ENCODE results near the gene SLC51A. TPM values are rescaled to one million over a fixed set of nuclear protein-coding genes. Genes with fewer than 3 reads are reported as not detected.

SLC51A gene
- total and polyA plus RNA-seq, 2 donors (not counting 1 experiment from before 2014, with no cell fraction given), result not detected

- Histone ChIP-seq H3K9ac (ENCODE audit: insufficient read depth, low read length) (no peak overlapping the region), H3K27me3 (ENCODE audit: control insufficient read depth, insufficient read depth, low read length) (peaks cover 5% of the 10 kb centered on the region), H2AFZ (ENCODE audit: low read length) (no peak overlapping the region), H3K4me1 (ENCODE audit: control insufficient read depth, extremely low read depth, insufficient read depth, low read length) (peaks cover 5% of the 10 kb centered on the region), H3K4me2 (ENCODE audit: extremely low read depth, insufficient read depth, low read length) (no peak overlapping the region), H3K9me3 (ENCODE audit: control insufficient read depth, insufficient read depth, low read depth, low read length) (no peaks in the 10 kb centered on the region), H3K79me2 (ENCODE audit: control insufficient read depth, insufficient read depth, low read length) (no peaks in the 10 kb centered on the region), H4K20me1 (ENCODE audit: control insufficient read depth, extremely low read depth, insufficient read depth, low read length) (no peaks in the 10 kb centered on the region), H3K4me3 (replicated peaks in 1 of 4; ENCODE audit: control extremely low read depth in 1 of 4, insufficient read depth in 1 of 4, low read depth in 3 of 4, low read length in 4 of 4) (no peak overlapping the region), H3K36me3 (ENCODE audit: control insufficient read depth, insufficient read depth, low read length) (no peaks in the 10 kb centered on the region), H3K27ac (ENCODE audit: insufficient read depth, low read length) (no peak overlapping the region)
- no peak for DNase-seq (ENCODE audit: low read depth in 2 of 2)
- TF ChIP-seq, protein P1, sequence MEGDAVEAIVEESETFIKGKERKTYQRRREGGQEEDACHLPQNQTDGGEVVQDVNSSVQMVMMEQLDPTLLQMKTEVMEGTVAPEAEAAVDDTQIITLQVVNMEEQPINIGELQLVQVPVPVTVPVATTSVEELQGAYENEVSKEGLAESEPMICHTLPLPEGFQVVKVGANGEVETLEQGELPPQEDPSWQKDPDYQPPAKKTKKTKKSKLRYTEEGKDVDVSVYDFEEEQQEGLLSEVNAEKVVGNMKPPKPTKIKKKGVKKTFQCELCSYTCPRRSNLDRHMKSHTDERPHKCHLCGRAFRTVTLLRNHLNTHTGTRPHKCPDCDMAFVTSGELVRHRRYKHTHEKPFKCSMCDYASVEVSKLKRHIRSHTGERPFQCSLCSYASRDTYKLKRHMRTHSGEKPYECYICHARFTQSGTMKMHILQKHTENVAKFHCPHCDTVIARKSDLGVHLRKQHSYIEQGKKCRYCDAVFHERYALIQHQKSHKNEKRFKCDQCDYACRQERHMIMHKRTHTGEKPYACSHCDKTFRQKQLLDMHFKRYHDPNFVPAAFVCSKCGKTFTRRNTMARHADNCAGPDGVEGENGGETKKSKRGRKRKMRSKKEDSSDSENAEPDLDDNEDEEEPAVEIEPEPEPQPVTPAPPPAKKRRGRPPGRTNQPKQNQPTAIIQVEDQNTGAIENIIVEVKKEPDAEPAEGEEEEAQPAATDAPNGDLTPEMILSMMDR (conservative IDR thresholded peaks at IDR 0.05 in 1 of 2, IDR thresholded peaks at IDR 0.05 in 1 of 2; ENCODE audit: low read depth in 1 of 2, low read length in 2 of 2), result no peak
- TF ChIP-seq EZH2 (IDR thresholded peaks at IDR 0.05; ENCODE audit: low read length, missing control alignments), result no peak
Observed at GRCh38 chr3:196220991-196221390, 4.7 kb downstream of the SLC51A start.

DNA sequence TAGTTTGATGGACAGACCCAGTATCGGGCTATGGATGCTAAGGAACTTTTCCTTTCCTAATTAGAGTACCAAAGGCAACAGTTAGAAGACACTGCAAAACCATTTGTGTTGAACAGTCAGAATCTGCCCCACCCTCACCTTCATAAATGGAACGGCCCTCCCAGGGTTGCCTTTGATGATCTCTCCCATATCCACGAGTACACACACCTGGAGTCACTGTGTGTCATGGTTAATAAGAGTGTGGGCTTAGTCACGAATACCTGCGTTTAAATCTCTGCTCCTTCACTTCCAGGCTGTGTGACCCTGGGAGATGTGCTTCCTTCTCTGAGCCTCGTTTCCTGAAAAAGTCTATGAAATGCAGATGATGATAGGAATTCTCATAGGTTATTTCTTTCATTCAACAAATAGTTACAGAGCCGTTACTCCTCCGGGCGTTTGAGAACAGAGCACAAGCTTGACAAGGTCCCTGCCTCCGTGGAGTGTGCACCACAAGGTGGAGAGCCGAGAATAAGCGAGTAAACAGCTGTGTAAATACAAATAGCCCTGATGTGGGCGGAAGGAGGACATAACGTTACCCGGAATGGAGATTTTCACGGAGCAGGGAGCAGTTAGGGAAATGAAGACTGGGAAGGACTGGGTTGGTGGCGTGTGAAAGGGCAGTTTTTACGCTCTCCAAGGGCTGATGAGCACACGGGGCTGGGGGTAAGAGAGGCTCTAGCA is 6.7 kb downstream of the SLC51A start:
- H3K27me3 ChIP-seq (ENCODE audit: control insufficient read depth, insufficient read depth, low read length), result no peaks in the 10 kb centered on the region
- H3K4me2 ChIP-seq (ENCODE audit: extremely low read depth, insufficient read depth, low read length), result no peak overlapping the region
- H2AFZ ChIP-seq (ENCODE audit: low read length), result no peak overlapping the region
- no peak overlapping the region for H3K27ac ChIP-seq (ENCODE audit: insufficient read depth, low read length)
- TF ChIP-seq EZH2 (IDR thresholded peaks at IDR 0.05; ENCODE audit: low read length, missing control alignments), result no peak
- TF ChIP-seq, protein P1 (conservative IDR thresholded peaks at IDR 0.05 in 1 of 2, IDR thresholded peaks at IDR 0.05 in 1 of 2; ENCODE audit: low read depth in 1 of 2, low read length in 2 of 2), result no peak
- H3K4me3 ChIP-seq (replicated peaks in 1 of 4; ENCODE audit: control extremely low read depth in 1 of 4, insufficient read depth in 1 of 4, low read depth in 3 of 4, low read length in 4 of 4), result no peak overlapping the region
- H4K20me1 ChIP-seq (ENCODE audit: control insufficient read depth, extremely low read depth, insufficient read depth, low read length), result no peaks in the 10 kb centered on the region
- H3K9me3 ChIP-seq (ENCODE audit: control insufficient read depth, insufficient read depth, low read depth, low read length), result no peaks in the 10 kb centered on the region
- H3K4me1 ChIP-seq (ENCODE audit: control insufficient read depth, extremely low read depth, insufficient read depth, low read length), result peaks cover 5% of the 10 kb centered on the region
- no peak for DNase-seq (ENCODE audit: low read depth in 2 of 2)
- no peak overlapping the region for H3K9ac ChIP-seq (ENCODE audit: insufficient read depth, low read length)
- H3K36me3 ChIP-seq (ENCODE audit: control insufficient read depth, insufficient read depth, low read length), result no peaks in the 10 kb centered on the region
- H3K79me2 ChIP-seq (ENCODE audit: control insufficient read depth, insufficient read depth, low read length), result no peaks in the 10 kb centered on the region

DNA sequence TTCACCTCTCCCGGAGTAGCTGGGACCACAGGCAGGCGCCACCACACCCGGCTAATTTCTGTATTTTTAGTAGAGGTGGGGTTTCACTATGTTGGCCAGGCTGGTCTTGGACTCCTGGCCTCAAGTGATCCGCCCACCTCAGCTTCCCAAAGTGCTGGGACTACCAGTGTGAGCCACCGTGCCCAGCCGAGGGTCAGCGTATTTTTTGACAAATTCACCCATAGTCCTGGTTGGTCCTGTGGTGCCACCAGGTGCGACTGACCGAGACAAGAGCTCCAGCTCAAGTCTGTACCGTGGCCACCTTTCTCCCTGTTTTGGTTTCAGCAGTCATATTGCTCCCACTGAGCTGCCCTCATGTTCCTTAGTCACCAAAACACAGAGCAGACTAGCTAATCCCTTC is 8.8 kb downstream of the SLC51A start:
- Histone ChIP-seq H3K9me3 (ENCODE audit: control insufficient read depth, insufficient read depth, low read depth, low read length) (no peaks in the 10 kb centered on the region), H4K20me1 (ENCODE audit: control insufficient read depth, extremely low read depth, insufficient read depth, low read length) (no peaks in the 10 kb centered on the region), H2AFZ (ENCODE audit: low read length) (no peak overlapping the region), H3K27ac (ENCODE audit: insufficient read depth, low read length) (no peak overlapping the region), H3K4me1 (ENCODE audit: control insufficient read depth, extremely low read depth, insufficient read depth, low read length) (no peaks in the 10 kb centered on the region), H3K4me2 (ENCODE audit: extremely low read depth, insufficient read depth, low read length) (no peak overlapping the region), H3K36me3 (ENCODE audit: control insufficient read depth, insufficient read depth, low read length) (no peaks in the 10 kb centered on the region), H3K9ac (ENCODE audit: insufficient read depth, low read length) (no peak overlapping the region), H3K27me3 (ENCODE audit: control insufficient read depth, insufficient read depth, low read length) (no peaks in the 10 kb centered on the region), H3K4me3 (replicated peaks in 1 of 4; ENCODE audit: control extremely low read depth in 1 of 4, insufficient read depth in 1 of 4, low read depth in 3 of 4, low read length in 4 of 4) (no peak overlapping the region), H3K79me2 (ENCODE audit: control insufficient read depth, insufficient read depth, low read length) (no peaks in the 10 kb centered on the region)
- no peak for TF ChIP-seq EZH2 (IDR thresholded peaks at IDR 0.05; ENCODE audit: low read length, missing control alignments)
- TF ChIP-seq, protein P1 (conservative IDR thresholded peaks at IDR 0.05 in 1 of 2, IDR thresholded peaks at IDR 0.05 in 1 of 2; ENCODE audit: low read depth in 1 of 2, low read length in 2 of 2), result no peak
- DNase-seq (ENCODE audit: low read depth in 2 of 2), result no peak
